NCI-H510A (cell line): ENCODE measurements around the gene TARS3.

Source experiments
- DNase-seq: peaks from one replicate; lab custom pipeline; 2025; lab: John Stamatoyannopoulos, UW

TARS3 gene

GRCh38 chr15:101623367-101624304, 100.6 kb downstream of the TARS3 start:
- no peak for DNase-seq

GRCh38 chr15:101621961-101622360, 102.3 kb downstream of the TARS3 start:
- no peak for DNase-seq

- DNase-seq: no peak
These were observed 103.6 kb downstream of the TARS3 start for GRCh38 chr15:101620671-101621070.

- no peak for DNase-seq
These were observed 104.7 kb downstream of the TARS3 start for GRCh38 chr15:101619615-101619865.

GRCh38 chr15:101618851-101619614, 105.2 kb downstream of the TARS3 start:
- DNase-seq: no peak

- no peak for DNase-seq
These were observed 106.2 kb downstream of the TARS3 start for GRCh38 chr15:101618076-101618475.

GRCh38 chr15:101617390-101617965, 106.8 kb downstream of the TARS3 start:
- DNase-seq: no peak

GRCh38 chr15:101615986-101616848, 108.1 kb downstream of the TARS3 start:
- no peak for DNase-seq

GRCh38 chr15:101615414-101615985, 108.8 kb downstream of the TARS3 start:
- no peak for DNase-seq

GRCh38 chr15:101614761-101615160, 109.5 kb downstream of the TARS3 start:
- no peak for DNase-seq

- no peak for DNase-seq
These were observed 110.2 kb downstream of the TARS3 start for GRCh38 chr15:101614001-101614585.

- no peak for DNase-seq
These were observed 110.9 kb downstream of the TARS3 start for GRCh38 chr15:101613130-101614000.

GRCh38 chr15:101612676-101613075, 111.6 kb downstream of the TARS3 start:
- no peak for DNase-seq

GRCh38 chr15:101611580-101612299, 112.5 kb downstream of the TARS3 start:
- no peak for DNase-seq

- no peak for DNase-seq
These were observed 113.3 kb downstream of the TARS3 start for GRCh38 chr15:101611007-101611406.

GRCh38 chr15:101610611-101611000, 113.7 kb downstream of the TARS3 start:
- no peak for DNase-seq

GRCh38 chr15:101609742-101610610, 114.3 kb downstream of the TARS3 start:
- DNase-seq: no peak

GRCh38 chr15:101608201-101608600, 116.1 kb downstream of the TARS3 start:
- no peak for DNase-seq

GRCh38 chr15:101607108-101607507, 117.2 kb downstream of the TARS3 start:
- no peak for DNase-seq
